Adrenal gland (tissue), 12 donors: ENCODE data around the gene DCPS. TPM values are rescaled to one million over a fixed set of nuclear protein-coding genes. Genes with fewer than 3 reads are reported as not detected.

Source experiments
- DNase-seq, 7 donors: peaks; one replicate each; pipeline ENCODE4 v3.0.0-alpha.2; 2019 to 2020
- H3K27ac ChIP-seq, 5 donors: fragments of 200-600 bp; sonication (generic) in 4 of 5; 1 replicate in 3 of 5; 2 replicates in 2 of 5; pipeline versions ENCODE4 v1.5.1 to v1.8.0; 2016 to 2020; ENCODE audit warnings: mild to moderate bottlenecking in 1 of 5
- H3K27me3 ChIP-seq: fragments of 200-600 bp; 2 replicates; pipeline ENCODE4 v1.8.0; 2021
- H3K36me3 ChIP-seq, 2 donors: fragments of 200-600 bp; replicated peaks in 1 of 2; 1 replicate in 1 of 2; 2 replicates in 1 of 2; pipeline versions ENCODE4 v1.5.1 to v1.8.0; 2018 to 2022
- H3K4me1 ChIP-seq, 2 donors: fragments of 200-600 bp; replicated peaks in 1 of 2; 1 replicate in 1 of 2; 2 replicates in 1 of 2; pipeline versions ENCODE4 v1.5.1 to v1.8.0; 2018 to 2021
- H3K4me3 ChIP-seq, 4 donors: fragments of 200-600 bp; sonication (generic) in 3 of 4; one replicate each; pipeline ENCODE4 v1.5.1; 2016 to 2018
- H3K9me3 ChIP-seq, 3 donors: fragments of 200-600 bp; sonication (generic) in 1 of 3; replicated peaks in 1 of 3; 1 replicate in 2 of 3; 2 replicates in 1 of 3; pipeline versions ENCODE4 v1.5.1 to v1.8.0; 2016 to 2021
- POLR2A ChIP-seq, 2 donors: fragments of 450-650 bp; IDR thresholded peaks; one replicate each; pipeline ENCODE4 v1.6.1; 2017; ENCODE audit warnings: antibody characterized with exemption in 2 of 2, mild to moderate bottlenecking in 2 of 2, moderate library complexity in 1 of 2
- WGBS, 4 donors: extraction: QIAGEN DNeasy Blood & Tissue Kit in 2 of 4; methylation state at CpG; one replicate each; pipeline versions ENCODE4 v1.1.5 to v1.1.7; 2013 to 2017; 5-methylcytosine and 5-hydroxymethylcytosine counted together
- intact Hi-C, 2 donors: fragments of 100-400 bp; cut with DNase I; formaldehyde crosslinking; loops; one replicate each; pipeline versions ENCODE4 v1.14.1 to v1.15.0; 2022 to 2023
- polyA plus RNA-seq, 3 donors: library from polyadenylated mRNA; stranded (reverse); fragments of 200-250 nt in 2 of 3; fragments of 350-450 nt in 1 of 3; fragmentation: Illumina TruSeq in 1 of 3; extraction: RNeasy Lipid Tissue Mini Kit (QIAGEN cat#74804) in 1 of 3; gene quantifications; one replicate each; pipeline ENCODE4 v1.2.3, GENCODE V29; 2013 to 2014
- total RNA-seq, 9 donors: library from RNA; depleted of rRNA in 4 of 9; stranded (reverse); fragments of >200 nt in 4 of 9; fragments of 120-200 nt in 1 of 9; fragmentation: NEBNext Ultra II Directional in 1 of 9; extraction: Animal tissue kit (Norgen Biotek cat#: 25700) in 1 of 9; gene quantifications; one replicate each; pipeline versions ENCODE4 v1.1.0 to v1.2.4, GENCODE V29; 2013 to 2023
- TF ChIP-seq, protein P1 (sequence below), 6 experiments: fragments of 450-650 bp in 4 of 6; fragments of 200-600 bp in 2 of 6; sonication (generic) in 1 of 6; IDR thresholded peaks; 1 replicate in 5 of 6; 2 replicates in 1 of 6; pipeline versions ENCODE4 v1.5.1 to v1.8.0; 2016 to 2021; ENCODE audit warnings: antibody characterized with exemption in 6 of 6, mild to moderate bottlenecking in 2 of 6, moderate library complexity in 1 of 6
- donor health status: healthy with polysubstance abuse.
- donor health status: Bipolar disorder and iron deficiency.
- donor health status: DM: yes; HTN: yes; CAD: no.
- donor health status: DM: no; HTN: no; CAD: no.
- donor health status: DM: no; HTN: no; CAD: no.
- donor health status: DM: yes; HTN: yes; CAD: no.

DCPS gene
- total and polyA plus RNA-seq, 12 donors: 8.3 to 45.5 (median 18.9) TPM

DNA sequence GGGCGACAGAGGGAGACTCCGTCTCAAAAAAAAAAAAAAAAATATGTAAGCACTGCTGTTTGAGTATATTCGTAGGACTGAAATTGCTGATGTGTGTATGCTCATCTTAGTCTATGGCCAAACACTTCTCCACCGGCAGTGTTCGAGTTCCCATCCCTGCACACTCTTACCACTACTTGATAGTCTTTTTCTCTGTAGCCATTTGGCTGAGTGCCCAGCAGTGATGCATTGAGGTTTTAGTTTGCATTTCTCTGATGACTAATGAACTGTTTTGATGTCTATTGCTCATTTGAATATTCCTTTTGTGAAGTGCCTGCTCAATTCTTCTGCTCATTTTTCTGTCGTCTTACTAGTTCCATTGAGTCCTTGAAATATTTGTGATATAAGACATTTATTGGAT lies 19.0 kb upstream of the DCPS start:
- DNase-seq: peak; percentile 74 to 92 (median 89)
- WGBS, 4 donors: 42 to 55% (median 52%) methylated on average over 6 of the region's 6 CpGs
- Histone ChIP-seq H3K4me1 (peaks cover 0 to 35% of the 10 kb centered on the region in 2 donors), H3K36me3 (no peaks in the 10 kb centered on the region), H3K27ac (no peak overlapping the region), H3K4me3 (no peak overlapping the region), H3K27me3 (no peaks in the 10 kb centered on the region), H3K9me3 (no peaks in the 10 kb centered on the region)
- TF ChIP-seq POLR2A (IDR thresholded peaks at IDR 0.05): no peak
- TF ChIP-seq, protein P1, sequence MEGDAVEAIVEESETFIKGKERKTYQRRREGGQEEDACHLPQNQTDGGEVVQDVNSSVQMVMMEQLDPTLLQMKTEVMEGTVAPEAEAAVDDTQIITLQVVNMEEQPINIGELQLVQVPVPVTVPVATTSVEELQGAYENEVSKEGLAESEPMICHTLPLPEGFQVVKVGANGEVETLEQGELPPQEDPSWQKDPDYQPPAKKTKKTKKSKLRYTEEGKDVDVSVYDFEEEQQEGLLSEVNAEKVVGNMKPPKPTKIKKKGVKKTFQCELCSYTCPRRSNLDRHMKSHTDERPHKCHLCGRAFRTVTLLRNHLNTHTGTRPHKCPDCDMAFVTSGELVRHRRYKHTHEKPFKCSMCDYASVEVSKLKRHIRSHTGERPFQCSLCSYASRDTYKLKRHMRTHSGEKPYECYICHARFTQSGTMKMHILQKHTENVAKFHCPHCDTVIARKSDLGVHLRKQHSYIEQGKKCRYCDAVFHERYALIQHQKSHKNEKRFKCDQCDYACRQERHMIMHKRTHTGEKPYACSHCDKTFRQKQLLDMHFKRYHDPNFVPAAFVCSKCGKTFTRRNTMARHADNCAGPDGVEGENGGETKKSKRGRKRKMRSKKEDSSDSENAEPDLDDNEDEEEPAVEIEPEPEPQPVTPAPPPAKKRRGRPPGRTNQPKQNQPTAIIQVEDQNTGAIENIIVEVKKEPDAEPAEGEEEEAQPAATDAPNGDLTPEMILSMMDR (IDR thresholded peaks at IDR 0.05): no peak
- intact Hi-C loops: no loop called here

- Histone ChIP-seq H3K9me3 (no peaks in the 10 kb centered on the region), H3K4me3 (no peak overlapping the region), H3K27me3 (no peaks in the 10 kb centered on the region), H3K36me3 (peaks cover 0 to 29% of the 10 kb centered on the region in 2 donors), H3K27ac (no peak overlapping the region), H3K4me1 (peaks cover 0 to 20% of the 10 kb centered on the region in 2 donors)
- WGBS, 4 donors: 87 to 92% (median 89%) methylated on average over 6 of the region's 6 CpGs
- intact Hi-C loops: no loop called here
- TF ChIP-seq POLR2A (IDR thresholded peaks at IDR 0.05): no peak
- TF ChIP-seq, protein P1 (IDR thresholded peaks at IDR 0.05): no peak
- DNase-seq: no peak
These were observed 15.6 kb upstream of the DCPS start for GRCh38 chr11:126288237-126288636.

DNA sequence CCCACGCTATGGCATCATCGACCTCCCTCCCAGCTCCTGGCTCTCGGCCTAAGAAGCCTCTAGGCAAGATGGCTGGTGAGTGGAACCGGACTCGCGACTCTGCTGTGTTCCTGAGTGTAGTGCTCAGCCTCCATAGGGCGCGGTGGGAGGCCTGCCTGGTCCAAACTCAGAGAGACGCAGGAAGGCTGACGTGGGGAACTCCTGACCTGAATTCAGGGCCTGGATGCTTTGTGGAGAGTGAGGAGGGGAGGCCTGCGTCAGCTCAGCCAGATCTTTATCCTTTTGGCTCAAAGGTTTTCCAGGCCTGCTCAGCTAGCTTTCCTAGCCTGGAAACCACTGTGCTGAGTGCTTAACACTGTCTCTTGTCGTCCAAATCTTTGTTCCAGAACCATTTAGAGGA lies 13.0 kb upstream of the DCPS start:
- Histone ChIP-seq H3K4me1 (no peaks in the 10 kb centered on the region), H3K27ac (peak overlapping the region in 1 of 5 donors; percentile 63), H3K9me3 (no peaks in the 10 kb centered on the region), H3K36me3 (peaks cover 0 to 40% of the 10 kb centered on the region in 2 donors), H3K27me3 (no peaks in the 10 kb centered on the region), H3K4me3 (no peak overlapping the region)
- 88 to 93% (median 91%) methylated on average over 3 to 12 of the region's 12 CpGs for WGBS, 4 donors
- peak in 1 of 7 donors; percentile 83 for DNase-seq
- TF ChIP-seq, protein P1 (IDR thresholded peaks at IDR 0.05): no peak
- TF ChIP-seq POLR2A (IDR thresholded peaks at IDR 0.05): no peak
- intact Hi-C loops: no loop called here

- H3K4me3 ChIP-seq: no peak overlapping the region
- H3K27me3 ChIP-seq: no peaks in the 10 kb centered on the region
- intact Hi-C loops: no loop called here
- DNase-seq: no peak
- no peaks in the 10 kb centered on the region for H3K4me1 ChIP-seq
- peaks cover 0 to 44% of the 10 kb centered on the region in 2 donors for H3K36me3 ChIP-seq
- no peak overlapping the region for H3K27ac ChIP-seq
- 78 to 89% (median 84%) methylated on average over 5 of the region's 5 CpGs for WGBS, 4 donors
- H3K9me3 ChIP-seq: no peaks in the 10 kb centered on the region
- TF ChIP-seq POLR2A (IDR thresholded peaks at IDR 0.05): no peak
- TF ChIP-seq, protein P1 (IDR thresholded peaks at IDR 0.05): no peak
These were observed 10.1 kb upstream of the DCPS start for GRCh38 chr11:126293726-126294125.
